Caco-2 (cell line): ENCODE results near the gene TYW5. TPM values are rescaled to one million over a fixed set of nuclear protein-coding genes. Genes with fewer than 3 reads are reported as not detected.
A peak's percentile ranks its signal among the peaks of the same experiment; 100 is the strongest.

Source experiments
- BruUV-seq: library from RNA; stranded (reverse); fragments of 400-500 nt; replicated peaks from 2 replicates; lab custom pipeline; 2021; lab: Mats Ljungman, UMichigan
- CTCF ChIA-PET: fragments of 300-600 bp; sonication (Branson Sonifier 250); formaldehyde crosslinking; loops from one replicate; lab custom pipeline; 2022; ENCODE audit warnings: antibody characterized with exemption; lab: Charles Lee
- POLR2A ChIA-PET: fragments of 300-600 bp; sonication (Branson Sonifier 250); formaldehyde crosslinking; loops from one replicate; lab custom pipeline; 2022; ENCODE audit warnings: antibody characterized with exemption; lab: Charles Lee
- DNase-seq, 2 experiments: peaks; one replicate each; pipeline versions ENCODE4 v3.0.0 to v3.0.0-alpha.2; 2020 to 2022
- H3K27me3 ChIP-seq: replicated peaks from 2 replicates; pipeline ENCODE4 v1.6.0; 2011; ENCODE audit warnings: low read length; ENCODE audit not compliant: control insufficient read depth, insufficient read depth
- H3K36me3 ChIP-seq: 2 replicates; pipeline ENCODE4 v1.5.1; 2011; ENCODE audit warnings: low read length; ENCODE audit not compliant: control insufficient read depth, insufficient read depth
- H3K4me1 ChIP-seq: fragments of 250-450 bp; sonication (Bioruptor Pico); 2 replicates; pipeline ENCODE4 v1.5.1; 2020; ENCODE audit warnings: mild to moderate bottlenecking
- H3K4me3 ChIP-seq: 2 replicates; pipeline ENCODE4 v1.5.1; 2011; ENCODE audit warnings: low read depth, mild to moderate bottlenecking, control low read depth, low read length
- H3K9me3 ChIP-seq: fragments of 250-450 bp; sonication (Bioruptor Pico); 2 replicates; pipeline ENCODE4 v1.5.1; 2020; ENCODE audit warnings: mild to moderate bottlenecking, moderate library complexity
- H3K27ac Mint-ChIP-seq: one replicate; pipeline ENCODE4 v1.8.0; 2022; ENCODE audit warnings: mixed read lengths; ENCODE audit not compliant: unreplicated experiment
- H3K27me3 Mint-ChIP-seq: one replicate; pipeline ENCODE4 v1.8.0; 2022; ENCODE audit warnings: mixed read lengths; ENCODE audit not compliant: insufficient read depth, unreplicated experiment
- H3K36me3 Mint-ChIP-seq: one replicate; pipeline ENCODE4 v1.8.0; 2022; ENCODE audit warnings: mild to moderate bottlenecking, mixed read lengths; ENCODE audit not compliant: insufficient read depth, unreplicated experiment
- H3K4me1 Mint-ChIP-seq: one replicate; pipeline ENCODE4 v1.8.0; 2022; ENCODE audit warnings: low read depth, mixed read lengths; ENCODE audit not compliant: unreplicated experiment
- H3K4me3 Mint-ChIP-seq: one replicate; pipeline ENCODE4 v1.8.0; 2022; ENCODE audit warnings: mild to moderate bottlenecking, moderate library complexity, mixed read lengths; ENCODE audit not compliant: unreplicated experiment
- H3K9me3 Mint-ChIP-seq: one replicate; pipeline ENCODE4 v1.8.0; 2022; ENCODE audit warnings: mixed read lengths; ENCODE audit not compliant: unreplicated experiment
- CTCF ChIP-seq, 2 experiments: fragments of 200-600 bp in 1 of 2; IDR thresholded peaks; 1 replicate in 1 of 2; 2 replicates in 1 of 2; pipeline versions ENCODE4 v1.5.1 to v1.8.0; 2011 to 2022; ENCODE audit warnings: antibody characterized with exemption in 1 of 2, control low read depth in 1 of 2, inconsistent platforms in 1 of 2, low read depth in 1 of 2, low read length in 1 of 2, mild to moderate bottlenecking in 1 of 2, moderate library complexity in 1 of 2; ENCODE audit not compliant: insufficient read depth in 1 of 2, severe bottlenecking in 1 of 2, unreplicated experiment in 1 of 2
- intact Hi-C: fragments of 100-400 bp; cut with micrococcal nuclease; formaldehyde crosslinking; loops from one replicate; pipeline ENCODE4 v1.10.0; 2022; ENCODE audit not compliant: unreplicated experiment
- total RNA-seq: library from RNA; stranded (reverse); gene quantifications from 2 replicates; pipeline ENCODE4 v1.2.3, GENCODE V29; 2022

TYW5 gene
- total RNA-seq, 1 experiment from 2014 or later = 13.9 TPM

GRCh38 chr2:199932312-199932855, 22.9 kb downstream of the TYW5 start:
- Mint-ChIP-seq H3K4me1 (no peaks in the 10 kb centered on the region), H3K27ac (no peak overlapping the region), H3K27me3 (no peaks in the 10 kb centered on the region), H3K9me3 (no peaks in the 10 kb centered on the region), H3K36me3 (peaks cover 48% of the 10 kb centered on the region), H3K4me3 (no peak overlapping the region)
- CTCF ChIA-PET = no interaction called here
- no TSS peak for BruUV-seq
- Histone ChIP-seq H3K9me3 (no peaks in the 10 kb centered on the region), H3K36me3 (peaks cover 3% of the 10 kb centered on the region; the same call in 1 of the 2 replicates), H3K27me3 (no peaks in the 10 kb centered on the region), H3K4me3 (no peak overlapping the region), H3K4me1 (0 out of 2 replicates have a peak, but pooled peaks cover 7% of the 10 kb centered on the region)
- DNase-seq = no peak
- POLR2A ChIA-PET = no interaction called here
- intact Hi-C loops = no loop called here
- no peak for TF ChIP-seq CTCF (IDR thresholded peaks at IDR 0.05; ENCODE audit: insufficient read depth in 1 of 2, low read depth in 1 of 2, low read length in 1 of 2, severe bottlenecking in 1 of 2, unreplicated experiment in 1 of 2)

- Mint-ChIP-seq H3K4me3 (no peak overlapping the region), H3K36me3 (peaks cover 60% of the 10 kb centered on the region), H3K9me3 (no peaks in the 10 kb centered on the region), H3K4me1 (no peaks in the 10 kb centered on the region), H3K27me3 (no peaks in the 10 kb centered on the region), H3K27ac (peak overlapping the region; percentile 64)
- no TSS peak for BruUV-seq
- no peaks in the 10 kb centered on the region for H3K4me1 ChIP-seq
- H3K9me3 ChIP-seq = no peaks in the 10 kb centered on the region
- no peak for TF ChIP-seq CTCF (IDR thresholded peaks at IDR 0.05; ENCODE audit: insufficient read depth in 1 of 2, low read depth in 1 of 2, low read length in 1 of 2, severe bottlenecking in 1 of 2, unreplicated experiment in 1 of 2)
- H3K4me3 ChIP-seq = no peak overlapping the region
- H3K27me3 ChIP-seq = no peaks in the 10 kb centered on the region
- intact Hi-C loops = no loop called here
- H3K36me3 ChIP-seq = peaks cover 1% of the 10 kb centered on the region; the same call in 1 of the 2 replicates
- DNase-seq = no peak
- POLR2A ChIA-PET = no interaction called here
- CTCF ChIA-PET = interaction anchor here (0.6 to 0.7 kb wide), 2 partner anchors 14 to 66 kb away, joined by 3 read pairs; no protein-coding TSS in a partner anchor
Measured at GRCh38 chr2:199929262-199929661, 26.0 kb downstream of the TYW5 start.

GRCh38 chr2:199928626-199929025, 26.7 kb downstream of the TYW5 start:
- intact Hi-C loops = no loop called here
- H3K4me3 Mint-ChIP-seq = no peak overlapping the region
- Histone ChIP-seq H3K4me1 (no peaks in the 10 kb centered on the region), H3K36me3 (peaks cover 1% of the 10 kb centered on the region; the same call in 1 of the 2 replicates), H3K4me3 (no peak overlapping the region), H3K9me3 (no peaks in the 10 kb centered on the region), H3K27me3 (no peaks in the 10 kb centered on the region)
- TF ChIP-seq CTCF (IDR thresholded peaks at IDR 0.05; ENCODE audit: insufficient read depth in 1 of 2, low read depth in 1 of 2, low read length in 1 of 2, severe bottlenecking in 1 of 2, unreplicated experiment in 1 of 2) = no peak
- no peaks in the 10 kb centered on the region for H3K4me1 Mint-ChIP-seq
- no TSS peak for BruUV-seq
- no peaks in the 10 kb centered on the region for H3K27me3 Mint-ChIP-seq
- DNase-seq = no peak
- CTCF ChIA-PET = no interaction called here
- POLR2A ChIA-PET = interaction anchor here (0.6 kb wide), 2 partner anchors 540 to 1035 kb away, joined by 5 to 10 read pairs; partner anchors contain the start of gene ORC2
- H3K36me3 Mint-ChIP-seq = peaks cover 59% of the 10 kb centered on the region
- H3K9me3 Mint-ChIP-seq = no peaks in the 10 kb centered on the region
- peak overlapping the region; percentile 64 for H3K27ac Mint-ChIP-seq
